ENCODE results near the gene ZDHHC17.

GRCh38 chr12:76863837-76864236 is 99.9 kb downstream of the ZDHHC17 start:
- TF ChIP-seq CTCF (IDR thresholded peaks at IDR 0.05) (no peak), POLR2A (IDR thresholded peaks at IDR 0.05) (no peak)
